ENCODE measurements around the gene TRRAP.

- no peak for TF ChIP-seq POLR2A (IDR thresholded peaks at IDR 0.05; ENCODE audit: low read length)
- no peak for TF ChIP-seq GATA1 (IDR thresholded peaks at IDR 0.05; ENCODE audit: low read depth, low read length)
Observed at GRCh38 chr7:99040104-99040958, 162.0 kb downstream of the TRRAP start.

All from erythroblast (primary cell).